ENCODE results near the gene SH2D3C.

The SH2D3C gene

DNA sequence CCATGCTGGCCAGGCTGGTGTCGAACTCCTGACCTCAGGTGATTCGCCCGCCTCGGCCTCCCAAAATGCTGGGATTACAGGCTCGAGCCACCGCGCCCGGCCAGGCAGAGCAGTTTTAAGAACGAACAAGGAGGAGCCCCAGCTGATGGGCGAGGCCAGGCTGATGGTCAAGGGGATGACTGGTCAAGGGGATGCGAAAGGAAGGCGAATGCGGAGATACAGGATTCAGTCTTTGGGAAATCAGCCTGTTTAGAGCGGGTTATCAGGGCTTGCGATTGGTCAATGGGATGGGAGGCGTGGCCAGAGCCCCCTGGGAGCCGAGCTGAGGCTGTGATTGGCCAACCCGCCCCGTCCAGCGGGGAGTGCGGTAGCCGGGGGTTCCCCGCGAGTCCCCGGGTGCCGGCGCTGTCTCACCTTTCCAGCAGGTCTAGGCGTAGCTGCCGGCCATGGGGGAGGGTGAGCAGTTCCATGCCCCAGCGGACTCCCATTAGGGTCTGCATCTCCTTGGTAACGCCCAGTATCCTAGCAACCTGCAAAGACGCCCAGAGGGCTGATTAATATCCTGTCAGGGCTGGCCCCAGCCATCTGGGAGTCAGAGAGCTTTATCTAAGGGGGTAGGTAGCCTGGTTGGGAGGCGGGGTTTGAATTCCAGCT is 35.9 kb downstream of the SH2D3C start:
- TF ChIP-seq CTCF (IDR thresholded peaks at IDR 0.05; ENCODE audit: insufficient read depth, low read depth, low read length, missing control alignments): no peak
- DNase-seq (ENCODE audit: low read depth): no peak
- H3K4me3 ChIP-seq (ENCODE audit: low read depth, low read length): no peak overlapping the region

DNA sequence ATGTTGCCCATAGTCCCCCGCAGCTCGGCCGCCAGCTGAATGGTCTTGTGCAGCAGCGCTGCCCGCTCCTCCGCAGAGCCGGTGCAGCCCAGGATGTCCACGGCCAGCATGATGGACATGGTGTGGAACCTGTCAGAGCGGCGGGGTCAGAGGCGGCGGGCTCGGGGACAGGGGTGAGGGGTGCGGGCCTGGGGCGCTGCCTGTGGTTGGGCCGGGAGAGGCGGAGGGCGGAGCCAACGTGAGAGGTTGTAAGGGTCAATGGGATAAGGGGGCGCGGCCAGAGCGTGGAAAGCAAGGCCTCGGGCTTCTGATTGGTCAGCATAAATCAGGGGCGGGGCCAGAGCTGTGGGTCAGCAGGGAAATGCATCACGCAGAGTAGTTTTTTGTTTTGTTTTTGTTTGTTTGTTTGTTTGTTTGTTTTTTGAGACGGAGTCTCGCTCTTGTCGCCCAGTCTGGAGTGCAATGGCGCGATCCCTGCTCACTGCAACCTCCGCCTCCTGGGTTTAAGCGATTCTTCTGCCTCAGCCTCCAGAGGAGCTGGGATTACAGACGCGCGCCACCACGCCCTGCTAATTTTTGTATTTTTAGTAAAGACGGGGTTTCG is 36.5 kb downstream of the SH2D3C start:
- DNase-seq (ENCODE audit: low read depth): no peak
- no peak overlapping the region for H3K4me3 ChIP-seq (ENCODE audit: low read depth, low read length)
- TF ChIP-seq CTCF (IDR thresholded peaks at IDR 0.05; ENCODE audit: insufficient read depth, low read depth, low read length, missing control alignments): no peak

- DNase-seq (ENCODE audit: low read depth): no peak
- H3K4me3 ChIP-seq (ENCODE audit: low read depth, low read length): no peak overlapping the region
- no peak for TF ChIP-seq CTCF (IDR thresholded peaks at IDR 0.05; ENCODE audit: insufficient read depth, low read depth, low read length, missing control alignments)
Measured at GRCh38 chr9:127739614-127740330, 38.7 kb downstream of the SH2D3C start.

DNA sequence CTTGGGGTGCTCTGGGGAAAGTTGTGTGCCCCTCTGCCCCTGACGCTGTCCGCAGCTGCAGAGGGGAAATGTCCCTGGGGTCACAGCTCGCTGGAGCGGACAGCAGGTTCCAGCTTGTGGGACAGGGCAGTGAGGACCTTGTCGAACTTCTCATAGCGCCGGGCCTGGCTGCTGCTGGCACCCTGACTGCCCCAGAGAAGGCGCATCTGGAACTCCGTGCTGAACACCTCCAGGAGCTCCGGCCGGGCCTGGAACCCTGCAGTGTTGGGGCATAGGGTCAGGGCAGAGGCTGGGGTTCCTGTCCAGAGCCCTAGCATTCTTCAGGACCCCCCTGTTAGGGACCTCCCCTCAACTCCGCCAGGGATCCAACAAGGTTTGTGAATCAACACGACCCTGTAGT is 39.8 kb downstream of the SH2D3C start:
- DNase-seq (ENCODE audit: low read depth): no peak

DNA sequence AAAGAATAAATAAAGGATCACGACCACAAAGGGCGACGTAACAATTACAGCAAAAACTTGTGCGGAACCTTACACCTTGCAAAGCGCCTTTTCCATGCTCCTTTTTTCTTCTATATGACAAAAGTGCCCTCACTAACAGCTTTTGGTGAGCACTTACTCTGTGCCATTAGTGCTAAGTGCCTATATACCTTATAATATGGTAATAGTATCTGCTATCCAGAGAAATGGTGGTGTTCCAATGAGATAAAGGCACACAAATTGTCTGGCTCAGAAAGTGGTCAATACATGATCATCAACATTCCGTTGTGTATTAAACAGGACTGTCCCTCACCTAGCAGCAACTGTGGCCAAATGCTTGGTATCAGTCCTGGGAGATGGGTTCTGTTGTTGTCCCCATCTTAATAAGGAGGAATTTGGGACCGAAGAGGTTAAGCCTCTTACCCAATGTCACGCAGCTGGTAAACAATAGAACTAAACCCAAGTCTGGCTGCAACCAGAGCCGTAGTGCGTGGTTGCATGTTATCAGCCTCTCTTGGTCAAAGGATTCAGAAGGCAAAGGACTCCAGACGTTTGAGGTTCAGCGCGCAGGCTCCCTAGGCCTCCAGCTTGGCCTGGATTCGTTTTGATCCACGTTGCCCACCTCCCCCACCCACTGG is 42.8 kb downstream of the SH2D3C start:
- no peak overlapping the region for H3K4me3 ChIP-seq (ENCODE audit: low read depth, low read length)
- no peak for TF ChIP-seq CTCF (IDR thresholded peaks at IDR 0.05; ENCODE audit: insufficient read depth, low read depth, low read length, missing control alignments)
- DNase-seq (ENCODE audit: low read depth): no peak

More for the DNA sequence above, 39.8 kb downstream of the SH2D3C start:
- TF ChIP-seq CTCF (IDR thresholded peaks at IDR 0.05; ENCODE audit: insufficient read depth, low read depth, low read length, missing control alignments): no peak
- H3K4me3 ChIP-seq (ENCODE audit: low read depth, low read length): no peak overlapping the region

DNA sequence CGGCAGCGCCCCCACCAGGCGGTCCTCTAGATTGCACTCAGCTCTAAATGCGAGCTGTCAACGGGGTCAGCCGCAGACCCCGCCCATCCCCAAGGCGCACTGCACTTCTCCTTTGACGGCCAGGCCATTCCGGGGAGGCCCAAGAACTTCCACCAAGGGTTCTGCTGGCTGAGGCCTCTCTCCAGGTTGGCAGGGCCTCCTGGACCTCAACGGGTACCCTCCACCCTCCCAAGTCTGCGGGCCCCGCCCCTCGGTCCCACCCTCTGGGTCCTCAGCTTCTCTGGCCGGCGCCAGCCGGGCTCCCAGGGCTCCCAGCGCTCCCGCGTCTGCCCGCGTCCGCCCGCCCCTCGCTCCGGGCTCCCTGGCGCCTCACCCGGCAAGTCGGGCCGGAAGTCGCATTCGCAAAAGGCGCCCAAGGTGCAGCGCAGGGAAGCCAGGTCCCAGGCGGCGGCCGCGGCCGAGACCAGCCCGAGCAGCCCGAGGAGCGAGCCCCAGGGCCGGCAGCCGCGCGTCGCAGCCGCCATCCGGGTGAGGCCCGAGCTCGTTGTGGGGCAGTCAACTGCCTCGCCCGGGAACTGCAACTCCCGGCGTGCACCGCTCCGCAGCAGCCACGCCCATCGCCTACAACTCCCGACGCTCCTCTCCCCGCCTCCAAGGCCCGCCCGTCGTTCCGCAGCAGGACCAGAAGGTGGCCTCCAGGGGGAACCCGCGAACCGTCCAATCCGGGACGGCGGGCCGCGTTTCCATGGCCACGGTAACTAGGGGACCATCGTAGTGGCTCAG is 43.5 kb downstream of the SH2D3C start, which contains the start of gene TOR2A:
TOR2A (minus strand) TSS at position 548 of the 783 bp plus-strand sequence; CDS start at position 524, 24 bp downstream.
- H3K4me3 ChIP-seq (ENCODE audit: low read depth, low read length): peak within 1 kb of the TSS; percentile 69
- peak; percentile 92 for TF ChIP-seq CTCF (IDR thresholded peaks at IDR 0.05; ENCODE audit: insufficient read depth, low read depth, low read length, missing control alignments)
- peak; percentile 98 for DNase-seq (ENCODE audit: low read depth)
